SK-N-SH (cell line): ENCODE results near the gene MYO10. TPM values are rescaled to one million over a fixed set of nuclear protein-coding genes. Genes with fewer than 3 reads are reported as not detected.

Source experiments
- CTCF ChIA-PET: fragments of 300-600, 350-600 bp; formaldehyde crosslinking; extraction: SDS; loops from one replicate; lab custom pipeline; 2021; lab: Yijun Ruan, JAX
- POLR2A ChIA-PET: fragments of 350-600 bp; sonication (Branson Sonifier 250); formaldehyde crosslinking; extraction: SDS; loops from one replicate; lab custom pipeline; 2020; ENCODE audit warnings: antibody characterized with exemption, inconsistent platforms; lab: Yijun Ruan, JAX
- DNase-seq: peaks from one replicate; pipeline ENCODE4 v3.0.0; 2012
- H2AFZ ChIP-seq: fragments of 200-600 bp; sonication (generic); 2 replicates; pipeline ENCODE4 v1.8.1; 2016; ENCODE audit warnings: antibody characterized with exemption, mild to moderate bottlenecking, low read depth
- H3F3A ChIP-seq: fragments of 200-600 bp; sonication (generic); replicated peaks from 2 replicates; pipeline ENCODE3; 2016; ENCODE audit warnings: antibody characterized with exemption, mild to moderate bottlenecking; ENCODE audit not compliant: insufficient read depth
- H3K27ac ChIP-seq, 2 experiments: fragments of 200-500 bp in 1 of 2; fragments of 200-600 bp in 1 of 2; sonication (Bioruptor generic) in 1 of 2; sonication (generic), shearing (Covaris generic) in 1 of 2; 2 replicates each; pipeline versions ENCODE4 v1.5.1 to v1.6.1; 2014 to 2016; ENCODE audit warnings: low read depth in 2 of 2, inconsistent platforms in 1 of 2, low read length in 1 of 2, mild to moderate bottlenecking in 1 of 2, mixed read lengths in 1 of 2
- H3K27me3 ChIP-seq: fragments of 200-600 bp; sonication (generic), shearing (Covaris generic); 2 replicates; pipeline ENCODE4 v1.6.1; 2016; ENCODE audit warnings: mixed run types; ENCODE audit not compliant: insufficient read depth
- H3K36me3 ChIP-seq, 2 experiments: fragments of 200-500 bp in 1 of 2; fragments of 200-600 bp in 1 of 2; sonication (Bioruptor generic) in 1 of 2; sonication (generic) in 1 of 2; replicated peaks in 1 of 2; 2 replicates each; pipeline versions ENCODE3 to v1.5.1; 2014 to 2016; ENCODE audit warnings: low read length in 1 of 2, mild to moderate bottlenecking in 1 of 2; ENCODE audit not compliant: insufficient read depth in 2 of 2, control insufficient read depth in 1 of 2
- H3K4me1 ChIP-seq, 2 experiments: fragments of 200-500 bp in 1 of 2; fragments of 200-600 bp in 1 of 2; sonication (Bioruptor generic) in 1 of 2; sonication (generic), shearing (Covaris generic) in 1 of 2; 2 replicates each; pipeline versions ENCODE4 v1.5.1 to v1.6.1; 2014 to 2016; ENCODE audit warnings: low read depth in 1 of 2, low read length in 1 of 2, mixed run types in 1 of 2; ENCODE audit not compliant: insufficient read depth in 2 of 2, control insufficient read depth in 1 of 2
- H3K4me2 ChIP-seq: fragments of 200-600 bp; sonication (generic), shearing (Covaris generic); 2 replicates; pipeline ENCODE4 v1.6.1; 2017; ENCODE audit warnings: mixed run types
- H3K4me3 ChIP-seq, 2 experiments: fragments of 200-500 bp in 1 of 2; fragments of 200-600 bp in 1 of 2; sonication (Bioruptor generic) in 1 of 2; sonication (generic), shearing (Covaris generic) in 1 of 2; 2 replicates each; pipeline versions ENCODE4 v1.5.1 to v1.8.1; 2014 to 2016; ENCODE audit warnings: low read depth in 2 of 2, inconsistent platforms in 1 of 2, low read length in 1 of 2, mild to moderate bottlenecking in 1 of 2, mixed read lengths in 1 of 2, moderate library complexity in 1 of 2
- H3K79me2 ChIP-seq: fragments of 200-600 bp; sonication (generic); 2 replicates; pipeline ENCODE4 v1.8.1; 2017; ENCODE audit warnings: mild to moderate bottlenecking; ENCODE audit not compliant: insufficient read depth
- H3K9ac ChIP-seq: fragments of 200-600 bp; sonication (generic); 2 replicates; pipeline ENCODE4 v1.6.1; 2017; ENCODE audit warnings: mixed run types
- H3K9me2 ChIP-seq: fragments of 200-600 bp; sonication (generic); 2 replicates; pipeline ENCODE4 v1.6.1; 2017; ENCODE audit warnings: mixed run types
- H3K9me3 ChIP-seq: fragments of 200-600 bp; sonication (generic); 2 replicates; pipeline ENCODE4 v1.6.1; 2017; ENCODE audit warnings: mixed run types, mild to moderate bottlenecking, moderate library complexity
- H4K20me1 ChIP-seq: fragments of 200-600 bp; sonication (generic); 2 replicates; pipeline ENCODE4 v1.6.1; 2017; ENCODE audit warnings: mild to moderate bottlenecking, mixed run types; ENCODE audit not compliant: insufficient read depth
- CHD2 ChIP-seq: fragments of 150-350 bp; IDR thresholded peaks from 2 replicates; pipeline ENCODE4 v1.6.1; 2018; ENCODE audit warnings: low read length; ENCODE audit not compliant: partially characterized antibody
- EP300 ChIP-seq, 2 experiments: IDR thresholded peaks; 2 replicates each; pipeline versions ENCODE4 v1.4.0 to v1.6.1; 2012; ENCODE audit warnings: borderline replicate concordance in 1 of 2, low read depth in 1 of 2, low read length in 1 of 2
- EZH2phosphoT487 ChIP-seq: fragments of 200-600 bp; sonication (generic); IDR thresholded peaks from 2 replicates; pipeline ENCODE4 v1.6.1; 2017; ENCODE audit warnings: low read depth, mixed run types, mild to moderate bottlenecking, antibody characterized with exemption, moderate library complexity, borderline replicate concordance
- FOSL2 ChIP-seq: IDR thresholded peaks from 2 replicates; pipeline ENCODE4 v1.4.0; 2012; ENCODE audit warnings: low read depth, mild to moderate bottlenecking, moderate library complexity, borderline replicate concordance
- FOXM1 ChIP-seq: IDR thresholded peaks from 2 replicates; pipeline ENCODE4 v1.4.0; 2012; ENCODE audit warnings: low read depth, mild to moderate bottlenecking
- GABPA ChIP-seq: IDR thresholded peaks from 2 replicates; pipeline ENCODE4 v1.4.0; 2012; ENCODE audit warnings: low read depth, mild to moderate bottlenecking
- JUND ChIP-seq: IDR thresholded peaks from 2 replicates; pipeline ENCODE4 v1.4.0; 2012
- MEF2A ChIP-seq: IDR thresholded peaks from 2 replicates; pipeline ENCODE4 v1.4.0; 2012; ENCODE audit warnings: low read depth, borderline replicate concordance
- MXI1 ChIP-seq: IDR thresholded peaks from 2 replicates; pipeline ENCODE4 v1.6.1; 2012; ENCODE audit warnings: mild to moderate bottlenecking, low read depth, low read length, improper control_type of control experiment
- NFIC ChIP-seq: IDR thresholded peaks from 2 replicates; pipeline ENCODE4 v1.4.0; 2012; ENCODE audit warnings: borderline replicate concordance
- SIN3A ChIP-seq: IDR thresholded peaks from 2 replicates; pipeline ENCODE4 v1.6.1; 2012; ENCODE audit warnings: low read depth, mild to moderate bottlenecking, low read length, moderate library complexity, borderline replicate concordance
- TCF12 ChIP-seq: IDR thresholded peaks from 2 replicates; pipeline ENCODE4 v1.4.0; 2012
- TEAD4 ChIP-seq: IDR thresholded peaks from 2 replicates; pipeline ENCODE4 v1.4.0; 2012; ENCODE audit warnings: mild to moderate bottlenecking, borderline replicate concordance; ENCODE audit not compliant: insufficient read depth
- WGBS: methylation state at CpG from one replicate; pipeline ENCODE4 v1.1.6; 2017; ENCODE audit warnings: low lambda C conversion rate; 5-methylcytosine and 5-hydroxymethylcytosine counted together
- polyA plus RNA-seq, 3 experiments: library from polyadenylated mRNA; depleted of rRNA; stranded (reverse); fragments of >200 nt; gene quantifications; 2 replicates each; pipeline ENCODE4 v1.2.3, GENCODE V29; 2012
- TF ChIP-seq, protein P1 (sequence below): fragments of 200-600 bp; sonication (generic); IDR thresholded peaks from 2 replicates; pipeline ENCODE4 v1.6.1; 2017; ENCODE audit warnings: antibody characterized with exemption, mild to moderate bottlenecking, moderate library complexity
- TF ChIP-seq, protein P2 (sequence below): fragments of 150-350 bp; IDR thresholded peaks from 2 replicates; pipeline ENCODE4 v1.6.1; 2017; ENCODE audit warnings: antibody characterized with exemption, low read length, low read depth, borderline replicate concordance
- TF ChIP-seq, protein P3 (sequence below): IDR thresholded peaks from 2 replicates; pipeline ENCODE4; 2012
- TF ChIP-seq, protein P4 (sequence below): fragments of 150-350 bp; IDR thresholded peaks from 2 replicates; pipeline ENCODE4 v1.6.1; 2016; ENCODE audit warnings: mild to moderate bottlenecking, low read depth, low read length
- TF ChIP-seq, protein P5 (sequence below): IDR thresholded peaks from 2 replicates; pipeline ENCODE4 v1.4.0; 2012; ENCODE audit warnings: low read depth, borderline replicate concordance

MYO10 gene
- polyA plus RNA-seq, 1 of the 3 experiments (the other 2 are of a cell fraction) = 8.1 TPM

DNA sequence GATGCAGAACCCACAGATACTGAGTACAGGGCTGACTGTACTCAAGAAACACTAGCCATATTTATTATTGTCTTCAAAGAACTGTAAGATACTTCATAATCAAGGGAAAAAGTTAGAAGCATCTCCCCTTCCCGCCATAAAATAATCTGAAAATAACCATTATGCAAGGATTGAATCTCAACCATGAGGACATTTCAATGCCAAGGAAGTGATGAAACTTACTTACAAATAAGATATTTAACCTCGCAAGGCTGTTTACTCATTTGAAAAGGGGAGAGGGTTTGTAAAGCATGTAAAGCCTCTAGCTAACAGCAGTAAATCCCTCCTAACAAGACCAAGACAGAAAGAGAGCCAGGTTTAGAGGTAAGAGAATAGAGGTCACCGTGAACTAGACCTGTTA is 6.3 kb downstream of the MYO10 start:
- H3K27ac ChIP-seq = no peak overlapping the region
- CTCF ChIA-PET = interaction anchor here (0.5 to 1.2 kb wide), 3 partner anchors 68 to 260 kb away, joined by 3 to 4 read pairs (median 3); no protein-coding TSS in a partner anchor

DNA sequence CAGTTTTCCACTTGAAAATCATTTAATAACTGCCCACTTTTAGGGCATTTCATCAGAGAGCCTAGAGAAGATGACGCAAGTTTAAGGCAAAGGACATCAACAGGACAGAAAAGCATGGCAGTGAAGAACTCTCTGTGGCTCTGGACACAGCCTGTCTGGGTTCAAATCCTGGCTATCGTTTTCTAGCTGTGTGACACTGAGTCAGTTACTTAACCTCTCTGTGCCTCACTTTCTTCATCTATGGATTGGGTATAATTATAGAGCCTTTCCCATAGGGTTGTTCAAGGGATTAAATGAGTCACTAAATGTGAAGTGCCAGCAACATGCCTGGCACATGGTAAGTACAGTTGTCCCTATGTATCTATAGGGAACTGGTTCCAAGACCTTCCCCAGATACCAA is 6.7 kb downstream of the MYO10 start:
- POLR2A ChIA-PET = no interaction called here
- no peak overlapping the region for H2AFZ ChIP-seq
- H3K9me3 ChIP-seq = no peaks in the 10 kb centered on the region
- H4K20me1 ChIP-seq = peaks cover 98% of the 10 kb centered on the region
- no peak overlapping the region for H3K9ac ChIP-seq
- no peak overlapping the region for H3K27ac ChIP-seq
- H3K27me3 ChIP-seq = no peaks in the 10 kb centered on the region
- H3K4me3 ChIP-seq = no peak overlapping the region
- H3K79me2 ChIP-seq = peaks cover 100% of the 10 kb centered on the region
- no peak overlapping the region for H3K4me2 ChIP-seq
- H3K9me2 ChIP-seq = no peaks in the 10 kb centered on the region
- H3K36me3 ChIP-seq = peaks cover 0 to 9% of the 10 kb centered on the region in 2 experiments
- H3F3A ChIP-seq = peaks cover 6% of the 10 kb centered on the region
- TF ChIP-seq, protein P1, sequence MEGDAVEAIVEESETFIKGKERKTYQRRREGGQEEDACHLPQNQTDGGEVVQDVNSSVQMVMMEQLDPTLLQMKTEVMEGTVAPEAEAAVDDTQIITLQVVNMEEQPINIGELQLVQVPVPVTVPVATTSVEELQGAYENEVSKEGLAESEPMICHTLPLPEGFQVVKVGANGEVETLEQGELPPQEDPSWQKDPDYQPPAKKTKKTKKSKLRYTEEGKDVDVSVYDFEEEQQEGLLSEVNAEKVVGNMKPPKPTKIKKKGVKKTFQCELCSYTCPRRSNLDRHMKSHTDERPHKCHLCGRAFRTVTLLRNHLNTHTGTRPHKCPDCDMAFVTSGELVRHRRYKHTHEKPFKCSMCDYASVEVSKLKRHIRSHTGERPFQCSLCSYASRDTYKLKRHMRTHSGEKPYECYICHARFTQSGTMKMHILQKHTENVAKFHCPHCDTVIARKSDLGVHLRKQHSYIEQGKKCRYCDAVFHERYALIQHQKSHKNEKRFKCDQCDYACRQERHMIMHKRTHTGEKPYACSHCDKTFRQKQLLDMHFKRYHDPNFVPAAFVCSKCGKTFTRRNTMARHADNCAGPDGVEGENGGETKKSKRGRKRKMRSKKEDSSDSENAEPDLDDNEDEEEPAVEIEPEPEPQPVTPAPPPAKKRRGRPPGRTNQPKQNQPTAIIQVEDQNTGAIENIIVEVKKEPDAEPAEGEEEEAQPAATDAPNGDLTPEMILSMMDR = no peak
- TF ChIP-seq FOSL2 (no peak), EZH2phosphoT487 (no peak), JUND (no peak), MEF2A (no peak), EP300 (IDR thresholded peaks at IDR 0.05; ENCODE audit: borderline replicate concordance in 1 of 2, low read depth in 1 of 2, low read length in 1 of 2) (no peak), TEAD4 (no peak), GABPA (no peak), NFIC (no peak), FOXM1 (no peak), TCF12 (no peak), SIN3A (no peak), CHD2 (no peak)
- TF ChIP-seq, protein P2, sequence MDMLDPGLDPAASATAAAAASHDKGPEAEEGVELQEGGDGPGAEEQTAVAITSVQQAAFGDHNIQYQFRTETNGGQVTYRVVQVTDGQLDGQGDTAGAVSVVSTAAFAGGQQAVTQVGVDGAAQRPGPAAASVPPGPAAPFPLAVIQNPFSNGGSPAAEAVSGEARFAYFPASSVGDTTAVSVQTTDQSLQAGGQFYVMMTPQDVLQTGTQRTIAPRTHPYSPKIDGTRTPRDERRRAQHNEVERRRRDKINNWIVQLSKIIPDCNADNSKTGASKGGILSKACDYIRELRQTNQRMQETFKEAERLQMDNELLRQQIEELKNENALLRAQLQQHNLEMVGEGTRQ = no peak
- TF ChIP-seq, protein P3, sequence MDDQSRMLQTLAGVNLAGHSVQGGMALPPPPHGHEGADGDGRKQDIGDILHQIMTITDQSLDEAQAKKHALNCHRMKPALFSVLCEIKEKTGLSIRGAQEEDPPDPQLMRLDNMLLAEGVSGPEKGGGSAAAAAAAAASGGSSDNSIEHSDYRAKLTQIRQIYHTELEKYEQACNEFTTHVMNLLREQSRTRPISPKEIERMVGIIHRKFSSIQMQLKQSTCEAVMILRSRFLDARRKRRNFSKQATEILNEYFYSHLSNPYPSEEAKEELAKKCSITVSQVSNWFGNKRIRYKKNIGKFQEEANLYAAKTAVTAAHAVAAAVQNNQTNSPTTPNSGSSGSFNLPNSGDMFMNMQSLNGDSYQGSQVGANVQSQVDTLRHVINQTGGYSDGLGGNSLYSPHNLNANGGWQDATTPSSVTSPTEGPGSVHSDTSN = no peak
- TF ChIP-seq, protein P4, sequence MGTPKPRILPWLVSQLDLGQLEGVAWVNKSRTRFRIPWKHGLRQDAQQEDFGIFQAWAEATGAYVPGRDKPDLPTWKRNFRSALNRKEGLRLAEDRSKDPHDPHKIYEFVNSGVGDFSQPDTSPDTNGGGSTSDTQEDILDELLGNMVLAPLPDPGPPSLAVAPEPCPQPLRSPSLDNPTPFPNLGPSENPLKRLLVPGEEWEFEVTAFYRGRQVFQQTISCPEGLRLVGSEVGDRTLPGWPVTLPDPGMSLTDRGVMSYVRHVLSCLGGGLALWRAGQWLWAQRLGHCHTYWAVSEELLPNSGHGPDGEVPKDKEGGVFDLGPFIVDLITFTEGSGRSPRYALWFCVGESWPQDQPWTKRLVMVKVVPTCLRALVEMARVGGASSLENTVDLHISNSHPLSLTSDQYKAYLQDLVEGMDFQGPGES = no peak
- TF ChIP-seq, all 33 proteins: peak for 0
- CTCF ChIA-PET = interaction anchor here (1.2 kb wide), 1 partner anchor 260 kb away, joined by 4 read pairs; no protein-coding TSS in a partner anchor
- no peak for DNase-seq
- peaks cover 2 to 22% of the 10 kb centered on the region in 2 experiments; a peak in 3 of 4 replicates for H3K4me1 ChIP-seq
- 96% methylated on average over 2 of the region's 2 CpGs for WGBS

More for the DNA sequence above, 6.3 kb downstream of the MYO10 start:
- peaks cover 9% of the 10 kb centered on the region for H3F3A ChIP-seq
- no peak overlapping the region for H3K4me2 ChIP-seq
- H3K27me3 ChIP-seq = no peaks in the 10 kb centered on the region
- H3K9ac ChIP-seq = no peak overlapping the region
- DNase-seq = no peak
- peaks cover 100% of the 10 kb centered on the region for H3K79me2 ChIP-seq
- peaks cover 98% of the 10 kb centered on the region for H4K20me1 ChIP-seq
- H3K9me2 ChIP-seq = no peaks in the 10 kb centered on the region
- POLR2A ChIA-PET = no interaction called here
- 91% methylated on average over 3 of the region's 3 CpGs for WGBS
- TF ChIP-seq FOXM1 = no peak
- TF ChIP-seq MXI1 = no peak
- TF ChIP-seq FOSL2 = no peak
- TF ChIP-seq CHD2 = no peak
- TF ChIP-seq, protein P5, sequence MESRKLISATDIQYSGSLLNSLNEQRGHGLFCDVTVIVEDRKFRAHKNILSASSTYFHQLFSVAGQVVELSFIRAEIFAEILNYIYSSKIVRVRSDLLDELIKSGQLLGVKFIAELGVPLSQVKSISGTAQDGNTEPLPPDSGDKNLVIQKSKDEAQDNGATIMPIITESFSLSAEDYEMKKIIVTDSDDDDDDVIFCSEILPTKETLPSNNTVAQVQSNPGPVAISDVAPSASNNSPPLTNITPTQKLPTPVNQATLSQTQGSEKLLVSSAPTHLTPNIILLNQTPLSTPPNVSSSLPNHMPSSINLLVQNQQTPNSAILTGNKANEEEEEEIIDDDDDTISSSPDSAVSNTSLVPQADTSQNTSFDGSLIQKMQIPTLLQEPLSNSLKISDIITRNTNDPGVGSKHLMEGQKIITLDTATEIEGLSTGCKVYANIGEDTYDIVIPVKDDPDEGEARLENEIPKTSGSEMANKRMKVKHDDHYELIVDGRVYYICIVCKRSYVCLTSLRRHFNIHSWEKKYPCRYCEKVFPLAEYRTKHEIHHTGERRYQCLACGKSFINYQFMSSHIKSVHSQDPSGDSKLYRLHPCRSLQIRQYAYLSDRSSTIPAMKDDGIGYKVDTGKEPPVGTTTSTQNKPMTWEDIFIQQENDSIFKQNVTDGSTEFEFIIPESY = no peak
- H3K4me1 ChIP-seq = peaks cover 3 to 22% of the 10 kb centered on the region in 2 experiments; a peak in 3 of 4 replicates
- peaks cover 0 to 9% of the 10 kb centered on the region in 2 experiments for H3K36me3 ChIP-seq
- no peak overlapping the region for H2AFZ ChIP-seq
- H3K9me3 ChIP-seq = no peaks in the 10 kb centered on the region
- no peak overlapping the region for H3K4me3 ChIP-seq
